Central memory CD8-positive, alpha-beta T cell (primary cell): ENCODE data around the gene CPHXL2.

Experiments
- ATAC-seq: fragments of 150-1000 bp; cut with Tn5 transposase; replicated peaks from 2 replicates; pipeline ENCODE4 v1.10.0; 2022; ENCODE audit warnings: mild to moderate bottlenecking, moderate FRiP score, moderate number of reproducible peaks; ENCODE audit not compliant: poor library complexity, severe bottlenecking; ENCODE audit errors: extremely low read depth
- DNase-seq, 2 donors: peaks; one replicate each; pipeline ENCODE4 v3.0.0; 2021; ENCODE audit warnings: low spot score in 2 of 2
- H3K27ac Mint-ChIP-seq: one replicate; pipeline ENCODE4 v1.8.0; 2022; ENCODE audit warnings: low read depth, mild to moderate bottlenecking, moderate library complexity, mixed read lengths
- H3K27me3 Mint-ChIP-seq: one replicate; pipeline ENCODE4 v1.8.0; 2022; ENCODE audit warnings: mixed read lengths
- H3K36me3 Mint-ChIP-seq: one replicate; pipeline ENCODE4 v1.8.0; 2022; ENCODE audit warnings: mild to moderate bottlenecking, moderate library complexity, mixed read lengths; ENCODE audit not compliant: insufficient read depth
- H3K4me1 Mint-ChIP-seq: one replicate; pipeline ENCODE4 v1.8.0; 2022; ENCODE audit warnings: mixed read lengths
- H3K4me3 Mint-ChIP-seq: one replicate; pipeline ENCODE4 v1.8.0; 2022; ENCODE audit warnings: mild to moderate bottlenecking, moderate library complexity, mixed read lengths
- H3K9me3 Mint-ChIP-seq: one replicate; pipeline ENCODE4 v1.8.0; 2022; ENCODE audit warnings: mixed read lengths

The CPHXL2 gene

DNA sequence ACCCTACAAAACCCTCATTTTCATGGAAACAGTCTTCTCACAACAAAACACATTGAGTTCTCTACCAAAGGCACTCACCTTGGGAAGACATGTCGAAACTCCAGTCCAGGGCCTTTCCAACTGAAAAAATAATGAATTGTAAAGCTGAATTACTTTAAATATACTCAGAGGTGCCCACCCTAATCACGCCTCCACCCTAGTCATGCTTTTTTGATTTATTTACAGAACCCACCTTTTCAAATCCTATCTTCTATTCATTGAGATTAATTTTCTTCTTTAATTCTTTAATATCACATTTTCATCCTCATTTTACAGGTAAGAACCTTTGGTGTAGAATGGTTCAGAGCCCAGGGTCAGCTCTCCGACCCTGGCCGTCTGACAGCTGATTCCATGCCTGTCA lies at the start of gene CPHXL2:
Gene CPHXL2 (minus strand): TSS at position 101 of the 400 bp plus-strand sequence. CDS start 10 bp downstream, at position 91.
- Mint-ChIP-seq H3K4me3 (no peak within 1 kb of the TSS), H3K4me1 (no peaks in the 10 kb centered on the region), H3K27me3 (no peaks in the 10 kb centered on the region), H3K36me3 (peaks cover 3% of the 10 kb centered on the region), H3K9me3 (no peaks in the 10 kb centered on the region), H3K27ac (no peak within 1 kb of the TSS)
- no peak for DNase-seq
- ATAC-seq = no peak

DNA sequence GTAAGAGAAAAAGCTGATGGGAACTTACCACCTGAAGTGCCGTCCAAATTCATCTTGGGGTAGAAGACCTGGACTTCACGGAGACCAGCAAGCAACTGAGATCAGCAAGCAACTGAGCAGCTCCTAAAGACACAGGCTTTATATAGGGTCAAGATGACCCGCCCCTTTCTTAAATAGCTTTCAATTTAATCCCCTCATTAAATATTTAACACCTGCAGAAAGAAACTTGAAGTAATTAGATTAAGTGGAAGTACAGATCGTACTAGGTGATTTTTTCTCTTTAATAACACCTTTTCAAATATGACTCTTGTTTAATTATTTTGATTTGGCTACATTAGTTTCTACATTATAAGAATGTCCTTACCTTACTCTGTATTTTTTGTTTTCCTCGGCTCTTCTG lies 49.6 kb upstream of the CPHXL2 start, which contains the start of gene CPHXL:
Gene CPHXL (minus strand): TSS at position 101 of the 400 bp plus-strand sequence. CDS start 48 bp downstream, at position 53.
- no peak for ATAC-seq
- Mint-ChIP-seq H3K4me1 (no peaks in the 10 kb centered on the region), H3K27me3 (peaks cover 9% of the 10 kb centered on the region), H3K9me3 (no peaks in the 10 kb centered on the region), H3K27ac (no peak within 1 kb of the TSS), H3K4me3 (no peak within 1 kb of the TSS), H3K36me3 (no peaks in the 10 kb centered on the region)
- DNase-seq = no peak

- Mint-ChIP-seq H3K27me3 (peaks cover 77% of the 10 kb centered on the region), H3K4me3 (no peak overlapping the region), H3K9me3 (no peaks in the 10 kb centered on the region), H3K27ac (no peak overlapping the region), H3K36me3 (no peaks in the 10 kb centered on the region), H3K4me1 (no peaks in the 10 kb centered on the region)
- ATAC-seq (no peak), DNase-seq (no peak)
Measured at GRCh38 chr16:75718452-75718851, 41.6 kb upstream of the CPHXL2 start.

DNA sequence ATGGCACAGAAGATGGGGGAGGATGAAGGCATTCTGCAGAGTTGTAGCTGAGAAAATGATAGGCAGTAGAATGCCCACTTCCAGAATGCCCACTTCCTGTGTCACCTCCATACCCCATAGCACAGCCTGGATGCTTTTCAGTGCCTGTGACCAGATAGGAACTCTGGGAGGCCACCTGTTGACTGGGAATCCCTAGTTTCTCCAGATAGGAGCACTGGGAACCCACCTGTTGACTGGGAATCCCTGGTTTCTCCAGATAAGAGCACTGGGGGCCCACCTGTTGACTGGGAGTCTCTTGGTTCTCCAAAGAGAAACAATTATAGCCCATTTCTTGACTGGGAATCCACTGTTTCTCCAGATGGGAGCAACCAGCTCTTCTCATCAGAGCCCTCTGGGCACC lies 37.9 kb upstream of the CPHXL2 start:
- peaks cover 6% of the 10 kb centered on the region for H3K9me3 Mint-ChIP-seq
- no peak overlapping the region for H3K27ac Mint-ChIP-seq
- H3K36me3 Mint-ChIP-seq = no peaks in the 10 kb centered on the region
- no peaks in the 10 kb centered on the region for H3K4me1 Mint-ChIP-seq
- DNase-seq (no peak), ATAC-seq (no peak)
- H3K27me3 Mint-ChIP-seq = peaks cover 58% of the 10 kb centered on the region
- H3K4me3 Mint-ChIP-seq = no peak overlapping the region

GRCh38 chr16:75710344-75710743 lies 33.5 kb upstream of the CPHXL2 start:
- no peaks in the 10 kb centered on the region for H3K36me3 Mint-ChIP-seq
- no peaks in the 10 kb centered on the region for H3K4me1 Mint-ChIP-seq
- H3K4me3 Mint-ChIP-seq = no peak overlapping the region
- DNase-seq (no peak), ATAC-seq (no peak)
- H3K9me3 Mint-ChIP-seq = peaks cover 6% of the 10 kb centered on the region
- H3K27ac Mint-ChIP-seq = no peak overlapping the region
- H3K27me3 Mint-ChIP-seq = peaks cover 36% of the 10 kb centered on the region

- Mint-ChIP-seq H3K4me1 (no peaks in the 10 kb centered on the region), H3K36me3 (no peaks in the 10 kb centered on the region), H3K9me3 (no peaks in the 10 kb centered on the region), H3K27ac (no peak overlapping the region), H3K4me3 (no peak overlapping the region), H3K27me3 (peaks cover 23% of the 10 kb centered on the region)
- no peak for DNase-seq
- ATAC-seq = no peak
Measured at GRCh38 chr16:75703306-75703705, 26.5 kb upstream of the CPHXL2 start.

GRCh38 chr16:75702242-75702641 lies 25.4 kb upstream of the CPHXL2 start:
- ATAC-seq (no peak), DNase-seq (no peak)
- no peaks in the 10 kb centered on the region for H3K9me3 Mint-ChIP-seq
- H3K27me3 Mint-ChIP-seq = peaks cover 22% of the 10 kb centered on the region
- H3K4me3 Mint-ChIP-seq = no peak overlapping the region
- H3K4me1 Mint-ChIP-seq = no peaks in the 10 kb centered on the region
- no peak overlapping the region for H3K27ac Mint-ChIP-seq
- no peaks in the 10 kb centered on the region for H3K36me3 Mint-ChIP-seq

DNA sequence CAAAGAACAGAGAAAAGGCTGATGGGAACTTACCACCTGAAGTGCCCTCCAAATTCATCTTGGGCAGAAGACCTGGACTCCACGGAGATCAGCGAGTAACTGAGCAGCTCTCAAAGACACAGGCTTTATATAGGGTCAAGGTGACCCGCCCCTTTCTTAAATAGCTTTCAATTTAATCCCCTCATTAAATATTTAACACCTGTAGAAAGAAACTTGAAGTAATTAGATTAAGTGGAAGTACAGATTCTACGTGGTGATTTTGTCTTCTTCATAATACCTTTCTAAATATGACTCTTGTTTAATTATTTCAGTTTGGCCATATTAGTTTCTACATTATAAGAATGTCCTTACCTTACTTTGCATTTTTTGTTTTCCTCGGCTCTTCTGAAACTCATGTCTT lies 24.6 kb upstream of the CPHXL2 start, which contains the start of gene DUXB:
Gene DUXB (minus strand): TSS at position 101 of the 400 bp plus-strand sequence. CDS start 43 bp downstream, at position 58.
- Mint-ChIP-seq H3K27ac (no peak within 1 kb of the TSS), H3K9me3 (no peaks in the 10 kb centered on the region), H3K4me1 (no peaks in the 10 kb centered on the region), H3K4me3 (no peak within 1 kb of the TSS), H3K27me3 (peaks cover 14% of the 10 kb centered on the region), H3K36me3 (no peaks in the 10 kb centered on the region)
- no peak for ATAC-seq
- DNase-seq = no peak

DNA sequence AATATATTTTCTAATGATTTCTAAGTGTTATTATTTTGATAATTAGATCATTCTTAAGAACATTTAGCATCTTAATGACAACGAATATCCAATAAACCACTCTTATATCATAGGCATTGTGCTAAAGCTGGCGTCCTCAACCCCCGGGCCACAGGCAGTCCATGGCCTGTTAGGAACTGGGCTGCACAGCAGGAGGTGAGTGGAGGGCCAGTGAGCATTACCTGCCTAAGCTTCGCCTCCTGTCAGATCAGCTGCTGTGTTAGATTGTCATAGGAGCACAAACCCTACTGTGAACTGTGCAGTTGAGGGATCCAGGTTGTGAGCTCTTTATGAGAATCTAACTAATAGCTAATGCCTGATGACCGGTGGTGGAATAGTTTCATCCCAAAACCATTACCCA lies 20.8 kb upstream of the CPHXL2 start:
- H3K27me3 Mint-ChIP-seq = no peaks in the 10 kb centered on the region
- no peaks in the 10 kb centered on the region for H3K36me3 Mint-ChIP-seq
- H3K4me1 Mint-ChIP-seq = no peaks in the 10 kb centered on the region
- H3K9me3 Mint-ChIP-seq = no peaks in the 10 kb centered on the region
- H3K27ac Mint-ChIP-seq = no peak overlapping the region
- ATAC-seq (no peak), DNase-seq (no peak)
- no peak overlapping the region for H3K4me3 Mint-ChIP-seq

DNA sequence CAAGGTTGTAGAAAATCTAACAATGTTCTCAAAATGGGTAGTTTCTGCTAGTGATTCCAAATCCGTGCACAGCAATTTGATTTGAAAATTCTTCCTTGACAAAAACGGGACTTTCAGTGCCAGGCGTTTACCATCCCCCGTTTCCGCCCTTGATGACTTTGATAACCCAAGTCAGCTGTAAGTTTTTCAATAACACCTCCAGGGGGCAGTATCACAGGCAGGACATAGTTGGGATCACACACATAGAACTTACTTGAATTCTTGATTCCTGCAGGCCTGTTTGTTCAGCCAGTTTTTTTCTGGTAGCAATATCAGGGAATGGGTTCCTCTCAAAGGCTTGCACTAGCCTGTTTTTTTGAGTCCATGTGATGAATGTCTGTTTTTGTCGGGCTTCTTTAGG lies 18.9 kb upstream of the CPHXL2 start:
- ATAC-seq = no peak
- Mint-ChIP-seq H3K4me1 (no peaks in the 10 kb centered on the region), H3K27ac (no peak overlapping the region), H3K36me3 (no peaks in the 10 kb centered on the region), H3K27me3 (no peaks in the 10 kb centered on the region), H3K9me3 (no peaks in the 10 kb centered on the region), H3K4me3 (no peak overlapping the region)
- no peak for DNase-seq

DNA sequence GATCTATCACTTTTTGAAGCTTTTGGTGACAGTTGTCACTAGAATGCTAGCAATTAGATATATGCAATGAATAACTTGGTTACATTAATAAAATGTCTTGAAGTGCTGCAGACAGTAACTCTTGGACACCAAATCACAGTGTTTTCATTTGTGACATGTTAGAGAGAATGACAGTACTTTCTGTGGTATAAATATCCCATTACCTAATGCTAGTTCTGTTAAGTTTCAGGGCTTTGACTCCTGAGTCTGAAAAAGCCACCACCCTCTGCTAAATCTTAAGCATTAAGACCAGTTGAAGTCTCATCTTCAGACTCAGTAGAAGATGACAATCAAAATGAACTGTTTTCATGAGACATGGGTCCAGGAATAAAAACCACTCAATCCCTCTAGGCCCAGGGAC lies 10.6 kb upstream of the CPHXL2 start:
- H3K4me3 Mint-ChIP-seq = no peak overlapping the region
- peaks cover 4% of the 10 kb centered on the region for H3K4me1 Mint-ChIP-seq
- DNase-seq = no peak
- H3K27me3 Mint-ChIP-seq = no peaks in the 10 kb centered on the region
- no peak for ATAC-seq
- no peaks in the 10 kb centered on the region for H3K9me3 Mint-ChIP-seq
- H3K36me3 Mint-ChIP-seq = no peaks in the 10 kb centered on the region
- H3K27ac Mint-ChIP-seq = no peak overlapping the region

DNA sequence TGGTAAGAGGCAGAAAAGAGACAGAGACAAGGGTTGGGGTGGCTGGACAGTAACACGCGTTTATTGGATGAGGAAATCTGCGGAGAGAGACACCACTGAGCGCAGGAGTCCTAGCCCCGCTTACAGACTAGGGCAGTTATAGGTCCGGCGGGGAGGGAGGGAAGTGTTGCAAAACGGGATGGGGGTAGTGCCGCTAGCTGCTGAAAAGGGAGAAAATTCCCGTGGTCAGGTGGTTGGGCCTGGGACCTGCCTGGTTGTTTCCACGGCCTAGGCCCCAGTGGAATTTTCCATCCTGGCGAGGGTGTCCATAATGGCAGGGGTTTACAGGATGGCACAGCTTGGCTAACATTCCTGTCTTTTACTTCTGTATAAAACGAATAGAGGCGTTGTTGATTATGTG lies 5.5 kb upstream of the CPHXL2 start:
- no peak overlapping the region for H3K4me3 Mint-ChIP-seq
- H3K4me1 Mint-ChIP-seq = no peaks in the 10 kb centered on the region
- no peaks in the 10 kb centered on the region for H3K9me3 Mint-ChIP-seq
- ATAC-seq (no peak), DNase-seq (no peak)
- no peak overlapping the region for H3K27ac Mint-ChIP-seq
- peaks cover 3% of the 10 kb centered on the region for H3K36me3 Mint-ChIP-seq
- H3K27me3 Mint-ChIP-seq = no peaks in the 10 kb centered on the region

- DNase-seq (no peak), ATAC-seq (no peak)
- H3K4me1 Mint-ChIP-seq = no peaks in the 10 kb centered on the region
- no peak overlapping the region for H3K27ac Mint-ChIP-seq
- no peaks in the 10 kb centered on the region for H3K27me3 Mint-ChIP-seq
- H3K4me3 Mint-ChIP-seq = no peak overlapping the region
- H3K36me3 Mint-ChIP-seq = peaks cover 3% of the 10 kb centered on the region
- H3K9me3 Mint-ChIP-seq = no peaks in the 10 kb centered on the region
Measured at GRCh38 chr16:75679366-75679765, 2.6 kb upstream of the CPHXL2 start.

GRCh38 chr16:75667503-75667902 lies 9.3 kb downstream of the CPHXL2 start:
- no peaks in the 10 kb centered on the region for H3K27me3 Mint-ChIP-seq
- H3K9me3 Mint-ChIP-seq = no peaks in the 10 kb centered on the region
- ATAC-seq (no peak), DNase-seq (no peak)
- H3K4me1 Mint-ChIP-seq = no peaks in the 10 kb centered on the region
- no peak overlapping the region for H3K4me3 Mint-ChIP-seq
- H3K36me3 Mint-ChIP-seq = peaks cover 4% of the 10 kb centered on the region
- H3K27ac Mint-ChIP-seq = no peak overlapping the region
